HL-60 (cell line): ENCODE data around the gene NLK.

Experiments
- DNase-seq, 2 experiments: peaks; one replicate each; pipeline ENCODE4 v3.0.0-alpha.2; 2010 to 2020; ENCODE audit warnings: low read depth in 1 of 2, low spot score in 1 of 2
- H3K27ac ChIP-seq: fragments of 250-450 bp; sonication (Bioruptor Pico); replicated peaks from 2 replicates; pipeline ENCODE4 v1.5.1; 2020; ENCODE audit warnings: mild to moderate bottlenecking, moderate library complexity
- H3K27me3 ChIP-seq: fragments of 250-450 bp; sonication (Bioruptor Pico); 2 replicates; pipeline ENCODE4 v1.5.1; 2021; ENCODE audit warnings: mild to moderate bottlenecking, moderate library complexity; ENCODE audit not compliant: insufficient read depth, poor library complexity, severe bottlenecking
- H3K4me3 ChIP-seq: replicated peaks from 2 replicates; pipeline ENCODE4 v1.5.1; 2011; ENCODE audit warnings: mild to moderate bottlenecking, control low read depth, low read length; ENCODE audit not compliant: insufficient read depth
- CTCF ChIP-seq: IDR thresholded peaks from one replicate; pipeline ENCODE4 v1.5.1; 2011; ENCODE audit warnings: low read length, control low read depth, inconsistent platforms; ENCODE audit not compliant: insufficient read depth
- GABPA ChIP-seq: IDR thresholded peaks from 2 replicates; pipeline ENCODE4 v1.6.1; 2012; ENCODE audit warnings: low read depth
- POLR2AphosphoS5 ChIP-seq: IDR thresholded peaks from 2 replicates; pipeline ENCODE4 v1.6.1; 2012; ENCODE audit warnings: low read depth
- SPI1 ChIP-seq: IDR thresholded peaks from 2 replicates; pipeline ENCODE4 v1.6.1; 2012; ENCODE audit warnings: low read depth, mild to moderate bottlenecking, borderline replicate concordance
- TF ChIP-seq, protein P1 (sequence below): IDR thresholded peaks from 2 replicates; pipeline ENCODE4 v1.6.1; 2012; ENCODE audit warnings: low read depth; ENCODE audit not compliant: insufficient replicate concordance

The NLK gene

GRCh38 chr17:28141773-28142172 lies 99.3 kb downstream of the NLK start:
- TF ChIP-seq, protein P1, sequence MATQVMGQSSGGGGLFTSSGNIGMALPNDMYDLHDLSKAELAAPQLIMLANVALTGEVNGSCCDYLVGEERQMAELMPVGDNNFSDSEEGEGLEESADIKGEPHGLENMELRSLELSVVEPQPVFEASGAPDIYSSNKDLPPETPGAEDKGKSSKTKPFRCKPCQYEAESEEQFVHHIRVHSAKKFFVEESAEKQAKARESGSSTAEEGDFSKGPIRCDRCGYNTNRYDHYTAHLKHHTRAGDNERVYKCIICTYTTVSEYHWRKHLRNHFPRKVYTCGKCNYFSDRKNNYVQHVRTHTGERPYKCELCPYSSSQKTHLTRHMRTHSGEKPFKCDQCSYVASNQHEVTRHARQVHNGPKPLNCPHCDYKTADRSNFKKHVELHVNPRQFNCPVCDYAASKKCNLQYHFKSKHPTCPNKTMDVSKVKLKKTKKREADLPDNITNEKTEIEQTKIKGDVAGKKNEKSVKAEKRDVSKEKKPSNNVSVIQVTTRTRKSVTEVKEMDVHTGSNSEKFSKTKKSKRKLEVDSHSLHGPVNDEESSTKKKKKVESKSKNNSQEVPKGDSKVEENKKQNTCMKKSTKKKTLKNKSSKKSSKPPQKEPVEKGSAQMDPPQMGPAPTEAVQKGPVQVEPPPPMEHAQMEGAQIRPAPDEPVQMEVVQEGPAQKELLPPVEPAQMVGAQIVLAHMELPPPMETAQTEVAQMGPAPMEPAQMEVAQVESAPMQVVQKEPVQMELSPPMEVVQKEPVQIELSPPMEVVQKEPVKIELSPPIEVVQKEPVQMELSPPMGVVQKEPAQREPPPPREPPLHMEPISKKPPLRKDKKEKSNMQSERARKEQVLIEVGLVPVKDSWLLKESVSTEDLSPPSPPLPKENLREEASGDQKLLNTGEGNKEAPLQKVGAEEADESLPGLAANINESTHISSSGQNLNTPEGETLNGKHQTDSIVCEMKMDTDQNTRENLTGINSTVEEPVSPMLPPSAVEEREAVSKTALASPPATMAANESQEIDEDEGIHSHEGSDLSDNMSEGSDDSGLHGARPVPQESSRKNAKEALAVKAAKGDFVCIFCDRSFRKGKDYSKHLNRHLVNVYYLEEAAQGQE = no peak
- no peak for TF ChIP-seq POLR2AphosphoS5
- TF ChIP-seq CTCF = no peak
- Histone ChIP-seq H3K4me3 (no peak overlapping the region), H3K27ac (no peak overlapping the region), H3K27me3 (no peaks in the 10 kb centered on the region)
- no peak for DNase-seq

DNA sequence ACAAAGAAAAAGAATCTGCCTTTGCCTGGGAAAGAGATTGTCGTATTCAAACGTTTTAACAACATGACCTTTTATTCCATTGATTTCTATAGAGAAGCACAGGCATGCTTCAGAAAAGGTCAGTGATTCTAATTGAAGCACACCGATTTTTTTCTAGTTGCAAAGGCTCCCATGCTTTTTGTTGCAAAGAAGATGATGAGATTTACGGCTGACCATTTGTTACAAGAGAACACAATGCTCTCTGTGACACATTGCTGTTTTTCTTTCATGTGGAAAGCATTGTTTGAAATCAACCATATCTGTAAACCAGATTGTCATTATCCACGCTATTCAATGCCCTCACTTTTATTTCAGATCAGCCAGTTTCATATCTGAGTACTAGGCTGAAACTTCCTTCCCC lies 99.8 kb downstream of the NLK start:
- Histone ChIP-seq H3K27ac (no peak overlapping the region), H3K27me3 (no peaks in the 10 kb centered on the region), H3K4me3 (no peak overlapping the region)
- no peak for DNase-seq
- TF ChIP-seq GABPA = no peak

DNA sequence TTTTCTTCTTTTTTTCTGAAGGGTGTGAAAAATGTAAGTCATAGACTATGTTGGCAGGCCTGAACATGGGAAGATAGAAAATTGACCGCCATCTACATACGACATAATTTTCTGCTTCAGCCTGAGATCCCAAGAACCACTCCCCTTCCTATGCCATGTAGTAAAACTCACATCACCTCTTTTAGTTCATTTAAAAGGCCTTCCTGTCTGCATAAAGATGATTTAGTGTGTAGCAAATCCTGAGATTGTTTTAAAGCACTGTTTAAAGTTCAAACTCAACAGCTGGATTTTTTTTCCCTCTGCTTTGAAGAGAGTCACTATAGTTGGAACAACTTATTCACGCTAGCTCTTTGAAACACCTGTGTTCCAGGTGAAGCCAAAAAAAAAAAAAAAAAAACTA lies 101.5 kb downstream of the NLK start:
- no peak for DNase-seq
- Histone ChIP-seq H3K27me3 (no peaks in the 10 kb centered on the region), H3K4me3 (no peak overlapping the region)

DNA sequence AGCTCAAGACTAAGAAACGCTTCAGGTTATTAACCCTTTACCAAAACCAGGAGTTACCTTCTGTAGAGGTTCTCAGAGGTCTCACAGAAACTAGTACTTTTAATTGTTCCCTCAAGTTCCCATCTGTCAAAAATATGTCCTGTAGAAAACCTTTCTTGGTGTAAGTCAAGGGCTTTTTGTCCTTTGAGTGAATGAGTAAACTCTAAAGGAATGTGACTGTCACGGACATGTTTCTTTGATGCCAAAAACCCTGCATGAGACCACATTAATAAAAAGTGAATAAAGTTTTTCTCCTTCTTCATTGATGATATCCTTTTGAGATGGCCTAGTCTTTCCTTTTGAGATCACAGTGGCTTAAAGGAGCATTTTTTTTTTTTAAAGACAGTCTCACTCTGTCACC lies 102.9 kb downstream of the NLK start:
- DNase-seq = no peak
- Histone ChIP-seq H3K4me3 (no peak overlapping the region), H3K27ac (no peak overlapping the region), H3K27me3 (no peaks in the 10 kb centered on the region)
- TF ChIP-seq POLR2AphosphoS5 (no peak), SPI1 (no peak), CTCF (no peak), GABPA (no peak)
- TF ChIP-seq, protein P1 = no peak

More for the DNA sequence above, 101.5 kb downstream of the NLK start:
- TF ChIP-seq, protein P1 = no peak
- TF ChIP-seq CTCF (no peak), SPI1 (no peak), GABPA (no peak), POLR2AphosphoS5 (no peak)
- no peak overlapping the region for H3K27ac ChIP-seq
